ENCODE results near the gene MMP2. TPM values are rescaled to one million over a fixed set of nuclear protein-coding genes. Genes with fewer than 3 reads are reported as not detected.

The MMP2 gene
- total RNA-seq, 1 experiment from 2014 or later, result 61.3 TPM

DNA sequence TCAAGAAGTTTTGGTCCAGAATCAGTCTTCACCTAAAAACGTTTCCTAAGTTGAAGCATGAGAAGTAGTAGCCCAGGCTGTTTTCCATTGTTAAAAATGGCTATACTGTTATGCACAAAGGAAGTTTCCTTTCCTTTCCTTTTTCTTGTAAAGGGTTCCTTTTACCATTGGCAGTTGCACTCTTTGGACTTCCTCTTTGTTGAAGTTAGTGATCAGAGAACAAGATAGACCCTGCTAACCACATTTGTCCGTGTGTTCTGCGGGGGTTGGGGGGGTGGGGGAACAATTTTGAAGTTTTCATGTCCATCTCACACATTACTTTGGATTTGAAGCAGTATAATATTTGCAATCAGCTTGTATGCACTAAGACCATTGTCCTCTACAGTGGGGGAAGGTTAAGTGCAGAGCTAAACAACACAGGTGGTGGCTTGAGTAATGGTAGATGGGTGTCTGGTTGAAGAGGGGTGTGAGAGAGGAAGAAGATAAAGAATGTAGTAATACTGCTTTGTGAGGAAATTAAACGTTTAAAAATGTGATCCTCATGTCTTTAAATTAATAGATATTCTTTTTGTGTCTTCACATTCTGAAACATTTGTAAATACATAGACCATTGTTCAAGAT is 31.3 kb downstream of the MMP2 start (continued):
- TF ChIP-seq ETV6 (CRISPR knock-in tag; IDR thresholded peaks at IDR 0.05), result no peak
- TF ChIP-seq ATF3 (CRISPR knock-in tag; conservative IDR thresholded peaks at IDR 0.05), result no peak

DNA sequence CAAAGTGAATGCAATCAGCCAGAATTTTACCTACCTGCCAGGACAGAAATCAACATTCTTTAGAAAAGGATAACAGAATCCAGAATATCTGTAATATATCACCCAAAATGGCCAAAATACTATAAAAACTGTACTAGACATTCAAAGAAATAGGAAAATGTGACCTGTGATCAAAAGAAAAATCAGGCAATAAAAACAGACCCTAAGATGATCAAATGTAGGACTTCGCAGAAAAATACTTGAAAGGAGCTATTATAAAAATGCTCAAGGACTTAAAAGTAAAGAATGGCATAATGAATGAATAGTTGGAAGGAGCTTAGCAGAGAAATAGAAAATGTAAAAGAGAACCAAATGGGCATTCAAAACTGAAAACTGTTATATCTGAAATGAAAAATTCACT is 33.9 kb downstream of the MMP2 start:
- TF ChIP-seq JAZF1 (CRISPR knock-in tag; IDR thresholded peaks at IDR 0.05), result no peak
- TF ChIP-seq ZNF425 (CRISPR knock-in tag; conservative IDR thresholded peaks at IDR 0.05), result no peak
- TF ChIP-seq, protein P1, sequence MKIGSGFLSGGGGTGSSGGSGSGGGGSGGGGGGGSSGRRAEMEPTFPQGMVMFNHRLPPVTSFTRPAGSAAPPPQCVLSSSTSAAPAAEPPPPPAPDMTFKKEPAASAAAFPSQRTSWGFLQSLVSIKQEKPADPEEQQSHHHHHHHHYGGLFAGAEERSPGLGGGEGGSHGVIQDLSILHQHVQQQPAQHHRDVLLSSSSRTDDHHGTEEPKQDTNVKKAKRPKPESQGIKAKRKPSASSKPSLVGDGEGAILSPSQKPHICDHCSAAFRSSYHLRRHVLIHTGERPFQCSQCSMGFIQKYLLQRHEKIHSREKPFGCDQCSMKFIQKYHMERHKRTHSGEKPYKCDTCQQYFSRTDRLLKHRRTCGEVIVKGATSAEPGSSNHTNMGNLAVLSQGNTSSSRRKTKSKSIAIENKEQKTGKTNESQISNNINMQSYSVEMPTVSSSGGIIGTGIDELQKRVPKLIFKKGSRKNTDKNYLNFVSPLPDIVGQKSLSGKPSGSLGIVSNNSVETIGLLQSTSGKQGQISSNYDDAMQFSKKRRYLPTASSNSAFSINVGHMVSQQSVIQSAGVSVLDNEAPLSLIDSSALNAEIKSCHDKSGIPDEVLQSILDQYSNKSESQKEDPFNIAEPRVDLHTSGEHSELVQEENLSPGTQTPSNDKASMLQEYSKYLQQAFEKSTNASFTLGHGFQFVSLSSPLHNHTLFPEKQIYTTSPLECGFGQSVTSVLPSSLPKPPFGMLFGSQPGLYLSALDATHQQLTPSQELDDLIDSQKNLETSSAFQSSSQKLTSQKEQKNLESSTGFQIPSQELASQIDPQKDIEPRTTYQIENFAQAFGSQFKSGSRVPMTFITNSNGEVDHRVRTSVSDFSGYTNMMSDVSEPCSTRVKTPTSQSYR (CRISPR knock-in tag; IDR thresholded peaks at IDR 0.05), result no peak
- TF ChIP-seq TP53 (CRISPR knock-in tag; IDR thresholded peaks at IDR 0.05), result no peak
- TF ChIP-seq FOXP1 (CRISPR knock-in tag; IDR thresholded peaks at IDR 0.05; ENCODE audit: borderline replicate concordance), result no peak
- TF ChIP-seq STAT6 (CRISPR knock-in tag; conservative IDR thresholded peaks at IDR 0.05; ENCODE audit: low read depth), result no peak
- TF ChIP-seq ZNF416 (CRISPR knock-in tag; IDR thresholded peaks at IDR 0.05), result no peak
- TF ChIP-seq ZBTB43 (CRISPR knock-in tag; IDR thresholded peaks at IDR 0.05), result no peak
- TF ChIP-seq NFATC4 (CRISPR knock-in tag; IDR thresholded peaks at IDR 0.05), result no peak
- Mint-ChIP-seq H3K27ac (no peak overlapping the region), H3K27me3 (ENCODE audit: low read depth) (peaks cover 4% of the 10 kb centered on the region; the same call in 1 of the 2 replicates), H3K4me1 (peaks cover 15% of the 10 kb centered on the region), H3K9me3 (peaks cover 53% of the 10 kb centered on the region), H3K4me3 (no peak overlapping the region), H3K36me3 (peaks cover 44% of the 10 kb centered on the region)
- ChIA-PET POLR2A (no interaction called here), CTCF (interaction anchor here (0.6 to 3.1 kb wide), 5 partner anchors 12 to 555 kb away, joined by 3 to 11 read pairs (median 5); no protein-coding TSS in a partner anchor)
- DNase-seq (ENCODE audit: low spot score) (no peak), ATAC-seq (no peak)

GRCh38 chr16:55513616-55514015 is 34.6 kb downstream of the MMP2 start:
- H3K9me3 Mint-ChIP-seq, result peaks cover 60% of the 10 kb centered on the region
- ChIA-PET CTCF (interaction anchor here (0.6 to 3.1 kb wide), 5 partner anchors 12 to 556 kb away, joined by 3 to 11 read pairs (median 5); no protein-coding TSS in a partner anchor), POLR2A (no interaction called here)
- peaks cover 13% of the 10 kb centered on the region for H3K4me1 Mint-ChIP-seq
- no peak overlapping the region for H3K4me3 Mint-ChIP-seq
- H3K36me3 Mint-ChIP-seq, result peaks cover 49% of the 10 kb centered on the region
- H3K27me3 Mint-ChIP-seq (ENCODE audit: low read depth), result peaks cover 4% of the 10 kb centered on the region
- no peak overlapping the region for H3K27ac Mint-ChIP-seq
- no peak for ATAC-seq
- no peak for DNase-seq (ENCODE audit: low spot score)
- TF ChIP-seq NR2C2 (CRISPR knock-in tag; IDR thresholded peaks at IDR 0.05) (no peak), ZNF396 (CRISPR knock-in tag; IDR thresholded peaks at IDR 0.05; ENCODE audit: borderline replicate concordance) (no peak), ESRRA (CRISPR knock-in tag; IDR thresholded peaks at IDR 0.05; ENCODE audit: borderline replicate concordance) (no peak), KAT7 (CRISPR knock-in tag; IDR thresholded peaks at IDR 0.05; ENCODE audit: borderline replicate concordance) (no peak)
- TF ChIP-seq, protein P2, sequence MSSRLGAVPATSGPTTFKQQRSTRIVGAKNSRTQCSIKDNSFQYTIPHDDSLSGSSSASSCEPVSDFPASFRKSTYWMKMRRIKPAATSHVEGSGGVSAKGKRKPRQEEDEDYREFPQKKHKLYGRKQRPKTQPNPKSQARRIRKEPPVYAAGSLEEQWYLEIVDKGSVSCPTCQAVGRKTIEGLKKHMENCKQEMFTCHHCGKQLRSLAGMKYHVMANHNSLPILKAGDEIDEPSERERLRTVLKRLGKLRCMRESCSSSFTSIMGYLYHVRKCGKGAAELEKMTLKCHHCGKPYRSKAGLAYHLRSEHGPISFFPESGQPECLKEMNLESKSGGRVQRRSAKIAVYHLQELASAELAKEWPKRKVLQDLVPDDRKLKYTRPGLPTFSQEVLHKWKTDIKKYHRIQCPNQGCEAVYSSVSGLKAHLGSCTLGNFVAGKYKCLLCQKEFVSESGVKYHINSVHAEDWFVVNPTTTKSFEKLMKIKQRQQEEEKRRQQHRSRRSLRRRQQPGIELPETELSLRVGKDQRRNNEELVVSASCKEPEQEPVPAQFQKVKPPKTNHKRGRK (CRISPR knock-in tag; IDR thresholded peaks at IDR 0.05; ENCODE audit: borderline replicate concordance), result no peak
- TF ChIP-seq, protein P3, sequence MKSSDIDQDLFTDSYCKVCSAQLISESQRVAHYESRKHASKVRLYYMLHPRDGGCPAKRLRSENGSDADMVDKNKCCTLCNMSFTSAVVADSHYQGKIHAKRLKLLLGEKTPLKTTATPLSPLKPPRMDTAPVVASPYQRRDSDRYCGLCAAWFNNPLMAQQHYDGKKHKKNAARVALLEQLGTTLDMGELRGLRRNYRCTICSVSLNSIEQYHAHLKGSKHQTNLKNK (CRISPR knock-in tag; IDR thresholded peaks at IDR 0.05), result no peak

Measured in WTC11 (cell line).